Lung (tissue), 12 donors: ENCODE data around the gene SDHAF1. TPM values are rescaled to one million over a fixed set of nuclear protein-coding genes. Genes with fewer than 3 reads are reported as not detected.
A peak's percentile ranks its signal among the peaks of the same experiment; 100 is the strongest.

ENCODE experiments used
- ATAC-seq: fragments of 200-7000 bp; cut with Tn5 transposase; one replicate; pipeline ENCODE4 v1.9.1; 2020; ENCODE audit warnings: moderate number of reproducible peaks; ENCODE audit not compliant: insufficient read depth, low FRiP score
- DNase-seq, 3 donors: peaks; one replicate each; pipeline ENCODE4 v3.0.0-alpha.2; 2013 to 2017
- H3K27ac ChIP-seq, 2 donors: one replicate each; pipeline ENCODE4 v1.5.1; 2013; ENCODE audit warnings: mild to moderate bottlenecking in 2 of 2, moderate library complexity in 2 of 2, control low read depth in 1 of 2, inconsistent platforms in 1 of 2, low read depth in 1 of 2, low read length in 1 of 2
- H3K27me3 ChIP-seq, 3 donors: one replicate each; pipeline ENCODE4 v1.5.1; 2013; ENCODE audit warnings: low read length in 2 of 3; ENCODE audit not compliant: control insufficient read depth in 3 of 3, insufficient read depth in 3 of 3
- H3K36me3 ChIP-seq, 4 donors: one replicate each; pipeline ENCODE4 v1.5.1; 2013; ENCODE audit warnings: low read length in 4 of 4, mild to moderate bottlenecking in 1 of 4, moderate library complexity in 1 of 4; ENCODE audit not compliant: control insufficient read depth in 4 of 4, insufficient read depth in 4 of 4
- H3K4me1 ChIP-seq, 5 donors: one replicate each; pipeline ENCODE4 v1.5.1; 2013; ENCODE audit warnings: low read length in 5 of 5, mild to moderate bottlenecking in 2 of 5, moderate library complexity in 1 of 5; ENCODE audit not compliant: control insufficient read depth in 5 of 5, insufficient read depth in 5 of 5
- H3K4me3 ChIP-seq: one replicate; pipeline ENCODE4 v1.5.1; 2013; ENCODE audit warnings: mild to moderate bottlenecking, control low read depth, moderate library complexity
- H3K9ac ChIP-seq, 2 donors: one replicate each; pipeline ENCODE4 v1.5.1; 2013; ENCODE audit warnings: low read length in 2 of 2, control low read depth in 1 of 2; ENCODE audit not compliant: insufficient read depth in 1 of 2
- H3K9me3 ChIP-seq, 4 donors: one replicate each; pipeline ENCODE4 v1.5.1; 2013; ENCODE audit warnings: low read length in 3 of 4, mild to moderate bottlenecking in 1 of 4, moderate library complexity in 1 of 4; ENCODE audit not compliant: control insufficient read depth in 4 of 4, insufficient read depth in 3 of 4
- WGBS, 2 donors: extraction: QIAGEN DNeasy Blood & Tissue Kit; methylation state at CpG; one replicate each; pipeline ENCODE4 v1.1.7; 2013; 5-methylcytosine and 5-hydroxymethylcytosine counted together
- polyA plus RNA-seq, 2 donors: library from polyadenylated mRNA; stranded (reverse); fragments of 200-250 nt; gene quantifications; one replicate each; pipeline ENCODE4 v1.2.1, GENCODE V29; 2013
- total RNA-seq, 2 donors: library from RNA; depleted of rRNA in 1 of 2; stranded (reverse); fragments of >200 nt in 1 of 2; gene quantifications; one replicate each; pipeline ENCODE4 v1.2.1, GENCODE V29; 2014 to 2021
- TF ChIP-seq, protein P1 (sequence below): IDR thresholded peaks from 2 replicates; pipeline ENCODE4 v1.5.1; 2012; ENCODE audit warnings: mild to moderate bottlenecking; ENCODE audit errors: control extremely low read depth, extremely low read depth
- donor health status: control.
- donor health status: control.
- donor health status: Bipolar disorder and iron deficiency.
- donor health status: healthy.
- donor health status: DM: yes; HTN: yes; CAD: no.

SDHAF1 gene
- total and polyA plus RNA-seq, 4 donors = 11.4 to 25.8 (median 19.1) TPM

DNA sequence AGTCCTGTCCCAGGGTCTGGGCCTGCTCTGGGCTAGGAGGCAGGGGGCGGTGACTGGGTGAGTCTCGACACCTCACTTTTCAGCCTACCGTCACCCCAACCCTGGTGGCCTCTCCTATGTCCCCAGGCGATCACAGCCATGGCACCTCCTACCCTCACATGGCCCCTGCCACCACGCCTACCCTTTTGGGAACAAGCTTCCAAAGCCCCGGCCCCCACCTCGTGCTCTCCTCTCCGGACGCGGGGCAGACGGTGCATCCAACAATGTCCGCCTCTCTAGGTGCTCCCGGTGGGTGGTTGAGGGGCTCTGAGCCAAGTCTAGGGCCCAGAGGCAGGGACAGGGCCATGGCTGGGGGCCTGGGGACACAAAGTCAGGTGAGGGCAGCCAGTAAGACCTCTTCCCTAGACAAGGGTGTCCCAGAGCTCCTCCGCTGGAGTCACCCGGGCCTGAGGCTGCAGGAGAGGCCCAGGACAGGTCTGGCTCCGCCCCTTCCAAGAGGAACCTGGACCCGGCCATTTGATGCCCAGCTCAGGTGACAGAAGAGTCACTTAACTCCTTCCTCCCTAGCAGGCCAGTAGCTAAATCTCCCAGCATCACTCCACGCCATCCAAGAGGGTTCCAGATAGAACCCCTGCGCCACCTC is 13.5 kb downstream of the SDHAF1 start, which contains the start of gene SYNE4:
Gene SYNE4, minus strand, starts transcription at position 478 of the 643 bp plus-strand sequence. Its CDS starts 132 bp downstream, at position 346.
- 52 to 57% methylated on average over 19 of the region's 19 CpGs for WGBS, 2 donors
- Histone ChIP-seq H3K27ac (peak within 1 kb of the TSS in 1 of 2 donors; percentile 75), H3K27me3 (no peaks in the 10 kb centered on the region), H3K4me3 (peak within 1 kb of the TSS; percentile 40), H3K9me3 (no peaks in the 10 kb centered on the region), H3K9ac (peak within 1 kb of the TSS in 1 of 2 donors; percentile 25), H3K36me3 (peaks cover 0 to 3% (median 0%) of the 10 kb centered on the region in 4 donors), H3K4me1 (peaks cover 0 to 5% (median 1%) of the 10 kb centered on the region in 5 donors)
- ATAC-seq = peak; percentile 63
- TF ChIP-seq, protein P1, sequence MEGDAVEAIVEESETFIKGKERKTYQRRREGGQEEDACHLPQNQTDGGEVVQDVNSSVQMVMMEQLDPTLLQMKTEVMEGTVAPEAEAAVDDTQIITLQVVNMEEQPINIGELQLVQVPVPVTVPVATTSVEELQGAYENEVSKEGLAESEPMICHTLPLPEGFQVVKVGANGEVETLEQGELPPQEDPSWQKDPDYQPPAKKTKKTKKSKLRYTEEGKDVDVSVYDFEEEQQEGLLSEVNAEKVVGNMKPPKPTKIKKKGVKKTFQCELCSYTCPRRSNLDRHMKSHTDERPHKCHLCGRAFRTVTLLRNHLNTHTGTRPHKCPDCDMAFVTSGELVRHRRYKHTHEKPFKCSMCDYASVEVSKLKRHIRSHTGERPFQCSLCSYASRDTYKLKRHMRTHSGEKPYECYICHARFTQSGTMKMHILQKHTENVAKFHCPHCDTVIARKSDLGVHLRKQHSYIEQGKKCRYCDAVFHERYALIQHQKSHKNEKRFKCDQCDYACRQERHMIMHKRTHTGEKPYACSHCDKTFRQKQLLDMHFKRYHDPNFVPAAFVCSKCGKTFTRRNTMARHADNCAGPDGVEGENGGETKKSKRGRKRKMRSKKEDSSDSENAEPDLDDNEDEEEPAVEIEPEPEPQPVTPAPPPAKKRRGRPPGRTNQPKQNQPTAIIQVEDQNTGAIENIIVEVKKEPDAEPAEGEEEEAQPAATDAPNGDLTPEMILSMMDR = no peak
- peak; percentile 26 to 64 (median 51) for DNase-seq

GRCh38 chr19:36009220-36009619 is 14.2 kb downstream of the SDHAF1 start:
- ATAC-seq = peak; percentile 61
- WGBS, 2 donors = 1% methylated on average over 49 to 50 of the region's 50 CpGs
- peaks cover 0 to 3% (median 0%) of the 10 kb centered on the region in 4 donors for H3K36me3 ChIP-seq
- peaks cover 0 to 9% (median 3%) of the 10 kb centered on the region in 5 donors for H3K4me1 ChIP-seq
- DNase-seq = peak; percentile 43 to 65 (median 54)
- H3K27me3 ChIP-seq = no peaks in the 10 kb centered on the region
- H3K9ac ChIP-seq = no peak overlapping the region
- peak overlapping the region in 1 of 2 donors; percentile 69 for H3K27ac ChIP-seq
- TF ChIP-seq, protein P1 = no peak
- H3K4me3 ChIP-seq = no peak overlapping the region
- H3K9me3 ChIP-seq = no peaks in the 10 kb centered on the region

DNA sequence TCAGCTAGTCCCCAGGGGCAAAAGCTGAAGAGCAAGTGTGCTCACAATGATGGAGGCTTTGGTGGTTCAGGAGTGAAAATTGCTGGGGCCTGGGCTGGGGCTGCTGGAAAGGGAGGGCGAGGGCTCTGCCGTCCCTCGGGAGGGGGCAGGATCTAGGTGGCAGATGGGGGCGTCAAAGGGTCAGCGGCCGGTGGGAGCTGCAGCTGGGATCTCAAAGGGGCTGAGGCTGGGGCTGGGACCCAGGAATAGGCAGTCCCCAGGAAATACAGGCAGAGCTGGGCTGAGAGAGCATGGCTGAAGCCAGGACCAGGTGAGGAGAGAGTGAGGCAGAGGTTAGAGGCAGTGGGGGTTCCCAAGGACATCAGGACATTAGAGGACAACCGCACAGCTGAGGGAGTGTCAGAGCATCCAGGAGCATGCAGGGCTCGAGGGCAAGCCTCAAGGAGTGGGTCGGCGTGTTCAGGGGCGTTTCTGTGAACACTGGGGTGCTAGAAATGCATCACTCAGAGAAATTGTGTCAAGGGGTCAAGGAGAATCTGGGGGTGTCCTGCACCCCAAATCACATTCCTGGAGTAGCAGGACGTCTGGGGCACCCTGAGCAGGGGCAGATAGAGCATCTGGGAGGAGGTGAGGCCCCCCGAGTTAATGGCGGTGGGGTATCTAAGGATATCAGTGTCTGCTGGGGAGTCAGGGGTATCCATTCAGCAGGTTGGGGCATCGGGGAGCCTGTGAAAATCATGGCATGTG is 14.8 kb downstream of the SDHAF1 start:
- no peak for DNase-seq
- TF ChIP-seq, protein P1 = no peak

More for the DNA sequence above, 14.8 kb downstream of the SDHAF1 start:
- H3K4me3 ChIP-seq = no peak overlapping the region
- no peaks in the 10 kb centered on the region for H3K27me3 ChIP-seq
- peaks cover 0 to 14% (median 3%) of the 10 kb centered on the region in 5 donors for H3K4me1 ChIP-seq
- WGBS, 2 donors = 61 to 73% methylated on average over 15 of the region's 15 CpGs
- ATAC-seq = no peak
- no peaks in the 10 kb centered on the region for H3K36me3 ChIP-seq
- no peak overlapping the region for H3K9ac ChIP-seq
- H3K27ac ChIP-seq = no peak overlapping the region
- no peaks in the 10 kb centered on the region for H3K9me3 ChIP-seq
